Activated naive CD8-positive, alpha-beta T cell treated with anti-CD3 and anti-CD28 coated beads for 36 hours (primary cell): ENCODE data around the gene DIPK1B. TPM values are rescaled to one million over a fixed set of nuclear protein-coding genes. Genes with fewer than 3 reads are reported as not detected.

Experiments used
- DNase-seq: peaks from one replicate; pipeline ENCODE4 v3.0.0; 2021
- H3K27ac Mint-ChIP-seq: one replicate; pipeline ENCODE4 v1.8.0; 2022; ENCODE audit warnings: mild to moderate bottlenecking, moderate library complexity, mixed read lengths
- H3K27me3 Mint-ChIP-seq: one replicate; pipeline ENCODE4 v1.8.0; 2022; ENCODE audit warnings: mild to moderate bottlenecking, mixed read lengths
- H3K36me3 Mint-ChIP-seq: one replicate; pipeline ENCODE4 v1.8.0; 2021; ENCODE audit warnings: mild to moderate bottlenecking, mixed read lengths
- H3K4me1 Mint-ChIP-seq: one replicate; pipeline ENCODE4 v1.8.0; 2021; ENCODE audit warnings: mixed read lengths
- H3K4me3 Mint-ChIP-seq: one replicate; pipeline ENCODE4 v1.8.0; 2022; ENCODE audit warnings: mild to moderate bottlenecking, moderate library complexity, mixed read lengths
- H3K9me3 Mint-ChIP-seq: one replicate; pipeline ENCODE4 v1.8.0; 2022; ENCODE audit warnings: mixed read lengths
- total RNA-seq, 2 experiments: library from RNA; stranded (reverse); gene quantifications; one replicate each; pipeline ENCODE4 v1.2.3, GENCODE V29; 2021

DIPK1B gene
- total RNA-seq, 2 experiments from 2014 or later: 0.10 TPM; not detected in 1

DNA sequence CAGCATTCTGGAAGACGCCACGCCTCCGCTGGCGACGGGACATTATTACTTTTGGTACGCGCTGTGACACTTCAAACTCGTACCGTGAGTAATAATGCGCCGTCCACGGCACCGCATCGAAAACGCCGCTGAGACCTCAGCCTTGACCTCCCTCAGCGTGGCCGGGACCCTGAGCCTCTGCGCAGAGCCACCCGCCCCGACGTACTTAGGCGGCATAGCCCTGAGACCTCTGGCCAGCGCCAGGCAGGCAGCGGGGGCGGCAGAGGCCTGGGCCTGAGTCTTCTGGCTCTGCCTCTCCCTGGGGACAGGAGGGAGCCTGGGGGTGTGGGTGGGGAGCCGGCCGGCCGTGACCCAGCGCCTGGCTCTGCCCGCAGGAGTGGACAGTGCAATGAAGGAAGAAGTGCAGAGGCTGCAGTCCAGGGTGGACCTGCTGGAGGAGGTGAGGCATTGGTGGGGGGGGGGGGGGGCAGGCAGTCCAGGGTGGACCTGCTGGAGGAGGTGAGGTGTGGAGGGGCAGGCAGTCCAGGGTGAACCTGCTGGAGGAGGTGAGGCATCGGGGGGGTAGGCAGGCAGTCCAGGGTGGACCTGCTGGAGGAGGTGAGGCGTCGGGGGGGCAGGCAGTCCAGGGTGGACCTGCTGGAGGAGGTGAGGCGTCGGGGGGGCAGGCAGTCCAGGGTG lies 41.7 kb upstream of the DIPK1B start:
- no peak overlapping the region for H3K4me3 Mint-ChIP-seq

DNA sequence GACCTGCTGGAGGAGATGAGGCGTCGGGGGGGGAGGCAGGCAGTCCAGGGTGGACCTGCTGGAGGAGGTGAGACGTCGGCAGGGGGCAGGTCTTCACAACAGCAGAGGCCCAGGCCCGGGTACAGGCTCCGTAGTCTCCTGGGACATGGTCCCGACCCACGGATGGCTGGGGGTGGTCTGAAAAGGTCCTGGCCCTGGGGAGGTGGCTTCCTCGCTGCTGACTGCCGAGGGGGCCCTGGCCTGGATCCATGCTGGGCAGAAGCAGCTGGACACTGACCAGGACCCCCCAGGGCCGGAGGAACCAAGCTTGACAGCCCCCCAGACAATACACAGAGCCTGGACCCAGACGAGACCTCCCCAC lies 41.1 kb upstream of the DIPK1B start:
- H3K36me3 Mint-ChIP-seq: no peaks in the 10 kb centered on the region
- no peak overlapping the region for H3K27ac Mint-ChIP-seq
- H3K27me3 Mint-ChIP-seq: peaks cover 5% of the 10 kb centered on the region
- DNase-seq: no peak
- H3K4me1 Mint-ChIP-seq: peaks cover 3% of the 10 kb centered on the region
- no peaks in the 10 kb centered on the region for H3K9me3 Mint-ChIP-seq
- H3K4me3 Mint-ChIP-seq: no peak overlapping the region

More for the DNA sequence above, 41.7 kb upstream of the DIPK1B start:
- H3K27me3 Mint-ChIP-seq: peaks cover 5% of the 10 kb centered on the region
- no peaks in the 10 kb centered on the region for H3K36me3 Mint-ChIP-seq
- H3K9me3 Mint-ChIP-seq: no peaks in the 10 kb centered on the region
- H3K27ac Mint-ChIP-seq: no peak overlapping the region
- no peak for DNase-seq
- peaks cover 3% of the 10 kb centered on the region for H3K4me1 Mint-ChIP-seq

DNA sequence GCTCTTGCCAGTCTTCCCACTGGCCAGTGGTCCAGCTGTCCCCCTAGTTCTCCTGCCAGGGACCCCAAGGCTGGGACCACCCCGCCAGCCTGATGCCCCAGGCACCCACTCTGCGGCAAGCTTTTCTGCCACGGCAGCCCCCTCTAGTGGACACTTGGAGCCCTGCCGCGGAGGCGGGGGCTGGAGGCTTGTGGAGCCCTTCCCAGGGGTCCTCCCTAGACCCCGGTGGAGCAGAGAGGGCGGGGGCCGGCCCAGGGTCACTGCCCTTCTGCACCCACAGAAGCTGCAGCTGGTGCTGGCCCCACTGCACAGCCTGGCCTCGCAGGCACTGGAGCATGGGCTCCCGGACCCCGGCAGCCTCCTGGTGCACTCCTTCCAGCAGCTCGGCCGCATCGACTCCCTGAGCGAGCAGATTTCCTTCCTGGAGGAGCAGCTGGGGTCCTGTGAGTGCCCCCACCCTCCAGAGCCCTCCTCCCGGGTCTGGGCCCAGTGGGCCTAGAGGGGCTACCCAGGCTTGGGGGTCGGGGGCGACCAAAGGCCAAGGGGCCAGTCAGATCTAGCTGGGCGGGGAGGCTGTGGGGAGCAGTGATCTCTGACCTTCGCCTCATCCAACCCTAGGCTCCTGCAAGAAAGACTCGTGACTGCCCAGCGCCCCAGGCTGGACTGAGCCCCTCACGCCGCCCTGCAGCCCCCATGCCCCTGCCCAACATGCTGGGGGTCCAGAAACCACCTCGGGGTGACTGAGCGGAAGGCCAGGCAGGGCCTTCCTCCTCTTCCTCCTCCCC lies 40.5 kb upstream of the DIPK1B start:
- no peak overlapping the region for H3K27ac Mint-ChIP-seq
- H3K4me3 Mint-ChIP-seq: no peak overlapping the region
- H3K9me3 Mint-ChIP-seq: no peaks in the 10 kb centered on the region
- H3K36me3 Mint-ChIP-seq: no peaks in the 10 kb centered on the region
- H3K4me1 Mint-ChIP-seq: peaks cover 3% of the 10 kb centered on the region
- peak; percentile 49 for DNase-seq
- peaks cover under 1% of the 10 kb centered on the region for H3K27me3 Mint-ChIP-seq

DNA sequence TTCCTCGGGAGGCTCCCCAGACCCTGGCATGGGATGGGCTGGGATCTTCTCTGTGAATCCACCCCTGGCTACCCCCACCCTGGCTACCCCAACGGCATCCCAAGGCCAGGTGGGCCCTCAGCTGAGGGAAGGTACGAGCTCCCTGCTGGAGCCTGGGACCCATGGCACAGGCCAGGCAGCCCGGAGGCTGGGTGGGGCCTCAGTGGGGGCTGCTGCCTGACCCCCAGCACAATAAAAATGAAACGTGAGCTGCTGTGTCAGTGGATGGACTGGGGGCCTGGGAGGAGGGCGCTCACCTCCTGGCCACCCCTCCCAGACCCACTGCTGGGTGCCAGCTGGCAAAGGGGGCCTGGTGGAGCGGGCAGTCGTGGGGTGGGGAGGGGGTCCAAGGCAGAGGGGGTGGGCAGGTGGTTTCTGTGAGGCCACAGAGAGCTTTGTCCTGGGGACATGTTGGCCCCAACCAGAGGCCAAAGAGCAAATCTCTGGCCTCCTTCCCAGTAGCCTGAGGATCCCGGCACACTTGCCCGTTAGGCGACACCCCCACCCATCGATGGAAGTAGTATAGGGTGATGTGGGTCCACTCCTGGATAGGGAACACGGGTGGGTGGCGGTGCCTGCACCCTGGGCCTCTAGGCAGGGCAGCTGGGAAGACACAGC lies 39.8 kb upstream of the DIPK1B start:
- Mint-ChIP-seq H3K27me3 (no peaks in the 10 kb centered on the region), H3K36me3 (no peaks in the 10 kb centered on the region), H3K4me1 (peaks cover 3% of the 10 kb centered on the region), H3K4me3 (no peak overlapping the region), H3K9me3 (no peaks in the 10 kb centered on the region), H3K27ac (no peak overlapping the region)
- DNase-seq: no peak

DNA sequence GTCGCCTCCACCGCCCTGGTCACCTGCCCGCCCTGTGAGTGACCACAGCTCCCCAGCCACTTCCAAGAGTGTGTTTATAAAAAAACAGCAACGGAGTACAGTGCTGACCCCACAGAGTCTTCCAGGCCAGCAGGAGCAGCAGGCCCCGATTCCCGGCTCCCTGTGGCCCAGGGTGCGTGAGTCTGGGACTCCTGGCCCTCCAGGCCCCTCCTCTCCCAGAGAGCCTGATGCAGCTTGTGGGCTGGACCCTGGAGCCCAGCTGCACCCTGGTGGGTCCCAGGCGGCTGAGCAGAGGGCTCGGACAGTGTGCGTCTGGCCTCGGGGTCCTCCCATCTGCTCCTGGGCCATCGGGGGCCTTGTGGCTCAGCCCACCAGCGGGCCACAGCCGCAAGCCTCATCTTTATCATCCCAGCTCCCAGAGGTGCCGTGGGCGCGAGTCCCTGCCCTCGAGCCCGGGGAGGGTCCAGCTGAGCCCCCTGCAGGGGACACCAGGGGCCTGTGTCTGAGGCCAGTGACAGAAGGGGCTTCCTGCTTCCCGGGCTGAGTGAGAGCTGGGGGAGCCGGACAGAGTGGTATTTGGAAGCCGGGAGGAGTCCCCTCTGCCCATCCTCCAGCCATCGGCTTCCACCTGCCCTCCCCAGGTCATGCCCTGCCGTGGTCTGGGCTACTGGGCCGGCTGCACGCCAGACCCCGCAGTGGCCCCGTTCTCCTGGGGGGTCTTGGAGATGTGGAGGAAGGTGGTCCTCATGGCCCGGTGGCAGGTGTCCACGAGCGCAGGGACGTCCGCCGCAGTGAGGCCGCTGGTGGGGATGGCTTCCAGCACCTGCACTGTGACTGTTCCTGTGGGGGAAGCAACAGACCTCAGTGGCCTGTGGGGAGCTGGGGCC lies 39.0 kb upstream of the DIPK1B start:
- Mint-ChIP-seq H3K27ac (no peak overlapping the region), H3K4me3 (no peak overlapping the region)

DNA sequence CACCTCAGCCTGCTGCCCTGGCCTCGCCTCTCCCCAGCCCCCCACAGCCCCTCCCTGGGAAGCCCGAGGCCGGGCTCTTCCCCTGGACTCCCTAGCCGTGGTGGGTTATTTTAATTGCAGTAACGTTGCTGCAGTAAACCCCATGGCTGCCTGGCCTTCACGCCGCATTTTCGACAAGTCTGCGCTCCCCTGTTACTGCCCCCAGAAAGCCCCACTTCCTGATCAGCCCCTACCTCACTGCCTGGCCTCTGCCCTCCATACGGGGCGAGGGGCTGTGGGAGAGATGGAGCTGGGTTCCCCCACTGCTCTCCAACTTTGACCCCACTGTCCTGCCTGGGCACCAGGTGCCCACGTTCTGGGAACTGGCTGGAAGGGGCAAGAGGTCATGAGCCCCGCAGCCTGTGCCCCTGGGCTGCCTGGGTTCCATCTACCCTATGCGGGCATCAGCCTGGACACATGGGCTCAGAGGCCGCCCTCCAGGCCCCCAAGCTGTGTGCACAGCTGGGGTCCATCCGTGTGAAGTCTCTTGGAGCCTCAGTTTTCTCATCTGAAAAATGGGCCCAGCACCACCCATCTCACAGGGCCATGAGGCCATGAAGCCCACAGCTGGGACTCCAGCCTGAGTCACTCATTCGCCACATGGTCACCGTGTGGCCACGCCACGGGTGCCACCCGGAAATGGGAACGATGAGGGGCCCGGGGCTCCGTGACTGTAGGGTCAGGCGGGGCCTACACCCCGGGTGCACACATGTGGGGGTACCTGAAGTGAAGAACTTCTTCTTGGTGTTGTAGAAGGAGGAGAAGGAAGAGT lies 38.2 kb upstream of the DIPK1B start:
- Mint-ChIP-seq H3K4me3 (no peak overlapping the region), H3K4me1 (no peaks in the 10 kb centered on the region), H3K9me3 (no peaks in the 10 kb centered on the region), H3K36me3 (no peaks in the 10 kb centered on the region), H3K27me3 (no peaks in the 10 kb centered on the region), H3K27ac (no peak overlapping the region)
- no peak for DNase-seq

More for the DNA sequence above, 39.0 kb upstream of the DIPK1B start:
- Mint-ChIP-seq H3K36me3 (no peaks in the 10 kb centered on the region), H3K27me3 (no peaks in the 10 kb centered on the region), H3K4me1 (peaks cover 3% of the 10 kb centered on the region), H3K9me3 (no peaks in the 10 kb centered on the region)
- DNase-seq: no peak

DNA sequence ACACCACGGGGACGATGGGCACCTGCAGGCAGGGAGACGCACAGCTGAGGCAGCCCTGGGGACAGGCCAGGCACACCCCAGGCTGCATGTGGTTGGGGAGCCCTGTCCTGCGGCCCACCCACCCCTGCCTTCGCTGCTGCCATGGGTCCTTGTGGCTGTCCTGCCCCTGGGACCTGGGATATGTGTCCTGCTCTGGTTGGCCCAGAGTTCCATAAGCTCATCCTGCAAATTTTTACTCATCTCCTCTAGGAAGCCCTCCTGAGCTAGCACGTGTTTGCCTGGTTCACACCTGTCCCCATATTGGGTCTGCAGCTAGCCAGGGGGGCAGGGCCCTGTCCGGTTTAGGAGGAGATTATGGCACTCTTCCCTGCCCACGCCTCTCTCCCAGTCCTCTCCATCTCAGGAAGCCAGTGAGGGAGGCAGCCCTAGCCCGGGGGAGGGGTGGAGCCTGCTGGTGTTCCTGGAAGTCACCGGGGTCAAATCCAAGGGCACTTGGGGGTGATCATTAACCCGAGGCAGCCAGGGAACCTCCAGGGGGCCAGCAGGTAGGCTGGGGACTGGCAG lies 37.5 kb upstream of the DIPK1B start:
- H3K9me3 Mint-ChIP-seq: no peaks in the 10 kb centered on the region
- DNase-seq: no peak
- no peak overlapping the region for H3K4me3 Mint-ChIP-seq

DNA sequence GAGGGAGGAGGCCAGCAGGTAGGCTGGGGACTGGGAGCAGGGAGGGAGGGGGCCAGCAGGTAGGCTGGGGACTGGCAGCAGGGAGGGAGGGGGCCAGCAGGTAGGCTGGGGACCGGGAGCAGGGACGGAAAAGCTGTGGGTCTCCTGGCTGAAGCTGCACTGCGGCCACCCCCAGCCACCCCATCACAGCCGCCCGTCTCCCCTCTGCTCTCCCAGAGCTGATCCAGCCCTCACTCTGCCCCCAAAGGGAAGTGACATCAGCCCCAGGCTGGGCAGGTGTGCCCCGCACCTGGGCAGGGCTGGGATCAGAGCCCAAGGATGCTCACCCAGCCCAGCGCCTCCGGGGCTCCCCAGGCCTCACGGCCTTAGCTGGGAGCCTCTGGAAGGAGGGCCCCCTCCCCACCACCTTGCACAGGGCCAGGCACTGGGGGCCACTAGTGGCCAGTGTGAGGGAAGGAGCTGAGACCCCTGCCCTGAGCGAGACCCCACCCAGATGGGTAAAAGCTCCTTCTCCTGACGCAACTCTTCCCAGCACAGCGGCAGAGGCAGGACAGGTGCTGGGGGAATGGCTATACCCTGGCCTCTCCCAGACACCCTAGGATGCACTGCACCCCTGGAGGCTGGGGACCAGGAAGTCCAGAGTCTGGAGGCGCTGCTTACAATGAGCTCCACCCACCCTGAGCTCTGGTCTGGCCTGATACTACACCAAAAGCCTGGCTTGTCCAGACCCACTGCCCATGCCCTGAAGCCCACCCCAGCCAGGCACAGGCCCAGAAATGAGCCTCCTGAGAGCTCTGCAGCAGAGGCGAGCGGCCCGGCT lies 36.7 kb upstream of the DIPK1B start:
- no peaks in the 10 kb centered on the region for H3K4me1 Mint-ChIP-seq
- no peaks in the 10 kb centered on the region for H3K9me3 Mint-ChIP-seq
- H3K36me3 Mint-ChIP-seq: no peaks in the 10 kb centered on the region
- H3K27ac Mint-ChIP-seq: no peak overlapping the region
- no peaks in the 10 kb centered on the region for H3K27me3 Mint-ChIP-seq
- H3K4me3 Mint-ChIP-seq: no peak overlapping the region
- no peak for DNase-seq

More for the DNA sequence above, 37.5 kb upstream of the DIPK1B start:
- H3K4me1 Mint-ChIP-seq: no peaks in the 10 kb centered on the region
- H3K27ac Mint-ChIP-seq: no peak overlapping the region
- no peaks in the 10 kb centered on the region for H3K27me3 Mint-ChIP-seq
- no peaks in the 10 kb centered on the region for H3K36me3 Mint-ChIP-seq

DNA sequence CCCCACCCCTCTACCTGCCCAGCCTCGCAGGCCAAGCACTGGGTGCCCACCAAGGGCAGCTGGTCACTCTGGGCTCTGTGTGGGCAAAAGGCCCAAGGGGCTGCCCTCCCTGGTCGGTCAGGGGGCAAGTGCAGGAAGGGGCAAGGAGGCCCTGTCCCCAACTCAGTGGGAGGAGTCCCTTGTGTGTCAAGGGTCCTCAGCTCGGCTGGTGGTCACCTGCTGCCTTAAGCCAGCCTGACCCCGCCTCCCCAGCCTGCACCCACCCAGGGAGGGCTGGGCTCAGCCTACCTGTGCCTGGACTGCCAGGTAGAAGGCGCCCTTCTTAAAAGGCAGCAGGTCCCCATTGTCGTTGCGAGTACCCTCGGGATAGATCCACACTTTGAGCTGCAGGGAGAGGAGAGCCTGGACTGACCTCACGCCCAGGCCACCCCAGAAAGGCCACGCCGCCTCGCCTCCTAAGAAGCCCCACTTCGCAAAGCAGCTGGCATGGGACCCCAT lies 36.0 kb upstream of the DIPK1B start:
- H3K27ac Mint-ChIP-seq: no peak overlapping the region
- DNase-seq: no peak
- H3K4me3 Mint-ChIP-seq: no peak overlapping the region
- H3K36me3 Mint-ChIP-seq: no peaks in the 10 kb centered on the region
- H3K9me3 Mint-ChIP-seq: no peaks in the 10 kb centered on the region
- no peaks in the 10 kb centered on the region for H3K27me3 Mint-ChIP-seq
- no peaks in the 10 kb centered on the region for H3K4me1 Mint-ChIP-seq

DNA sequence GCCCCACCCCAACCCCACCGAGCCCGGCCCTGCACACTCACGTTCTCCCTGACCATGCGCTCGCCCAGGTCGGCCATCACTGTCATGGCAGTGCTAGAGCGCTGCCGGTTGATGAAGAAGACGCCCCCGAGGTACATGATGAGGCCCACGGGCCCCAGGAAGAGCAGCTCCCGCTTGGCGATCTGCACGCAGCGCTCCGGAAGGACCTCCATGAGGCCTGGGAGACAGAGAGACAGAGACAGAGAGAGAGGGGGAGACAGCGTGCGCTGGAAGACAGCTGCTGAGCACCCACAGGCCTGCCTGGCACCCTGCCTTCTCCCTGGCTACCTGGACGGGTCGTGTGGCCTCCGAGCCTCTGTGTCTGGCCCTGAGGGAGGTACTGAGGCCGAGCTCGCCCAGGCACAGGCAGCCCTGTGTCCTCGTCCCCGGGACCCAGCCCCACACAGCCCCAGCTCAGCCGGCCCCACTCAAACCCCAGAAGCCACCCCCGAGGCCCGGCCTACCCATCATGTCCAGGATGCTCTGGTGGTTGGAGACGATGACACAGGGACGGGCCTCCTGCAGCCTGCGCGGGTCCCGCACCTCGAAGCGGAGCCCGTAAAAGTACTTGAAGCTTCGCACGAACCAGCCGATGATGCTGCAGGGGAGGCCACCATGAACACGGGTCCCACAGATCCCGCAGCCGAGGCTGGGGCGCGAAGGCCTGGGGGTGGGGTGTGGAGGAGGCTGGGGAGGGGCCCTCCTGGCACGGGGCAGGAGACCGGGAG lies 35.3 kb upstream of the DIPK1B start:
- Mint-ChIP-seq H3K4me1 (no peaks in the 10 kb centered on the region), H3K9me3 (no peaks in the 10 kb centered on the region), H3K27ac (no peak overlapping the region), H3K27me3 (no peaks in the 10 kb centered on the region), H3K4me3 (no peak overlapping the region), H3K36me3 (no peaks in the 10 kb centered on the region)
- DNase-seq: no peak

DNA sequence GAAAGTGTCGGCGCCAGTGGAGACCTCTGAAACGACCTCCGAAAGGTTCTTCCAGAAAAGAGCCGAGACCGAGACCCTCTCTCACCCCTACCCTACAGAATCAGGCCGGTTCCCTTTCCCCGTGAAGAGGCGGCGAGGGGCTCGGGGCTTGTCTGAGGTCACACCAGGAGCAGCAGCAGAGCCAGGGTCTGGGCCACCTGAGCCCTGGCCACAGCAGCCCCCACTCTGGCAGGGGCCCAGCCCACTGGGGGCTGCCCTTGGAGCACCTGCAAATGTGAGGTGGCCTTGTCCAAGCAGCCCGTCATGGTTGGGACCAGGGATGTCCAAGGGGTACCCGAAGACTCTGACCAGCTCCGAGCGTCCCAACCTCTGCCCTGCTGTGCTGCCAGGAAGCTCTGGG lies 34.3 kb upstream of the DIPK1B start:
- Mint-ChIP-seq H3K36me3 (no peaks in the 10 kb centered on the region), H3K27ac (no peak overlapping the region), H3K9me3 (no peaks in the 10 kb centered on the region), H3K4me1 (no peaks in the 10 kb centered on the region), H3K27me3 (no peaks in the 10 kb centered on the region), H3K4me3 (no peak overlapping the region)
- no peak for DNase-seq

DNA sequence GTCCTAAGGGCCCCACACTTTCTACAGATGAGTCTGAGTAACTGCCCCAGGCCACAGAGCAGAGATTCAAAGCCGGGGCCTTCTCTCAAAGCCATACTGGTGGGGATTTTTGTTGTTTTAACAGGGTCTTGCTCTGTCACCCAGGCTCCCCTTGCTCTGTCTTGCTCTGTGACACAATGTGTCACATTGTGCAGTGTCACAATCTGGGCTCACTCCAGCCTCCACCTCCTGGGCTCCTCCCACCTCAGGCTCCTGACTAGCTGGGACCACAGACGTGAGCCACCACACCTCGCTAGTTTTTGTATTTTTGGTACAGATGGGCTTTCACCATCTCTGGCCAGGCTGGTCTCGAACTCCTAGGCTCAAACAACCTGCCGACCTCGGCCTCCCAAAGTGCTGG lies 33.7 kb upstream of the DIPK1B start:
- H3K4me3 Mint-ChIP-seq: no peak overlapping the region
- H3K4me1 Mint-ChIP-seq: no peaks in the 10 kb centered on the region
- no peaks in the 10 kb centered on the region for H3K36me3 Mint-ChIP-seq
- no peaks in the 10 kb centered on the region for H3K9me3 Mint-ChIP-seq
- no peaks in the 10 kb centered on the region for H3K27me3 Mint-ChIP-seq
- H3K27ac Mint-ChIP-seq: no peak overlapping the region
- no peak for DNase-seq
